SJSA1 (cell line): ENCODE measurements around the gene HNRNPH1. TPM values are rescaled to one million over a fixed set of nuclear protein-coding genes. Genes with fewer than 3 reads are reported as not detected.

Experiments
- DNase-seq, 2 experiments: peaks; one replicate each; pipeline ENCODE4 v3.0.0-alpha.2; 2015 to 2020; ENCODE audit warnings: low spot score in 2 of 2, low read depth in 1 of 2
- H3K27ac ChIP-seq: fragments of 250-450 bp; sonication (Bioruptor Pico); 2 replicates; pipeline ENCODE4 v1.5.1; 2020; ENCODE audit warnings: mild to moderate bottlenecking, moderate library complexity
- H3K27me3 ChIP-seq: fragments of 250-450 bp; sonication (Bioruptor Pico); replicated peaks from 2 replicates; pipeline ENCODE4 v1.5.1; 2020; ENCODE audit warnings: mild to moderate bottlenecking, moderate library complexity
- H3K36me3 ChIP-seq: fragments of 250-450 bp; sonication (Bioruptor Pico); 2 replicates; pipeline ENCODE4 v1.5.1; 2020; ENCODE audit warnings: mild to moderate bottlenecking
- H3K4me1 ChIP-seq: fragments of 250-450 bp; sonication (Bioruptor Pico); replicated peaks from 2 replicates; pipeline ENCODE4 v1.6.1; 2021; ENCODE audit warnings: mild to moderate bottlenecking
- H3K4me3 ChIP-seq: fragments of 250-450 bp; sonication (Bioruptor Pico); 2 replicates; pipeline ENCODE4 v1.5.1; 2020; ENCODE audit warnings: mild to moderate bottlenecking
- H3K9me3 ChIP-seq: fragments of 250-450 bp; sonication (Bioruptor Pico); replicated peaks from 2 replicates; pipeline ENCODE4 v1.5.1; 2020; ENCODE audit warnings: mild to moderate bottlenecking
- total RNA-seq: library from RNA; depleted of rRNA; stranded (reverse); fragments of >200 nt; shearing (Covaris generic); gene quantifications from 2 replicates; pipeline ENCODE4 v1.2.3, GENCODE V29; 2014

HNRNPH1 gene
- total RNA-seq, 1 experiment from 2014 or later: 639 TPM

GRCh38 chr5:179615203-179615602, 8.3 kb downstream of the HNRNPH1 start:
- Histone ChIP-seq H3K36me3 (peaks cover 100% of the 10 kb centered on the region), H3K27me3 (no peaks in the 10 kb centered on the region)
- no peak for DNase-seq

DNA sequence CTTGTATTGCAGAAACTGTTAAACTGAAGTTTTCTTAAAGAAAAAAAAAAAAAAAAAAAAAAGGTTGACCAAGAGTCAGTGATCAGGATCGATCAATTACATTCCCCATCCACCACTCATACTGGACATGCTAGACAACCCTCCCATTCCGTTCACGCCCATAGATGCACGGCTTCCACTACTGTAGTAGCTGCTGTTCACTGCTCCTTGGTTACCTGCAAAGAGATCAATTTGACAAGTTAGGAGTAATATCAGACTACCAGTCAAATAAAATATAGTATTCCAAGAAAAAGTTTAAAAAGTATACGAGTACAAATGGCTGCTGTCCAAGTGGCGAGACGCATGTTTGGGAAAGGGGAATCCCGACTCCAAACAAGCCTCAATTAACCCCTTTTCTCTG, 8.7 kb downstream of the HNRNPH1 start:
- Histone ChIP-seq H3K36me3 (peaks cover 100% of the 10 kb centered on the region), H3K4me1 (peaks cover 12% of the 10 kb centered on the region), H3K27ac (no peak overlapping the region), H3K27me3 (no peaks in the 10 kb centered on the region), H3K9me3 (no peaks in the 10 kb centered on the region), H3K4me3 (no peak overlapping the region)
- no peak for DNase-seq

More at GRCh38 chr5:179615203-179615602, 8.3 kb downstream of the HNRNPH1 start:
- Histone ChIP-seq H3K27ac (no peak overlapping the region), H3K4me3 (no peak overlapping the region), H3K9me3 (no peaks in the 10 kb centered on the region), H3K4me1 (peaks cover 16% of the 10 kb centered on the region)

DNA sequence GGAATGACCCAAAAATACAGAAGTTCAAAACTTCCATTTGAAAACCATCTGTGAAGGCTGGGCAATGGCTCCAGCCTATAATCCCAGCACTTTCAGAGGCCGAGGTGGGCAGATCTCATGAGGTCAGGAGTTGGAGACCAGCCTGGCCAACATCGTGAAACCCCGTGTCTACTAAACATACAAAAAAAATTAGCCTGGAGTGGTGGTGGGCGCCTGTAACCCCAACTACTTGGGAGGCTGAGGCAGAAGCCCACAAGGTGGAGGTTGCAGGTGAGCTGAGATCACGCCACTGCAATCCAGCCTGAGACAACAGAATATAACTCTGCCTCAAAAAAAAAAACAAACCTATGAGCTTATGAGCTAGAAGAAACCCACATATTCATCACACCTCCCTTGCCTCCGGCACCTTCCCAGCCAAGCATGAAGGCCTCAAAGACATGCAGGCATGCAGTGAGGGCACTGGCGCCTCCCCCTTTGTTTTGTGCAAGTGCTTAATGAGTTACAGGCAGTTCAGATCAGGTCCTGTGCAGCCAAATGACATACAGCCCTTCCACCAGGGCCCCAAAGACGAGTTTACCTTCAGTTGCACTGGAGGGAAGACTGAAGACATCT, 9.9 kb downstream of the HNRNPH1 start:
- Histone ChIP-seq H3K27ac (no peak overlapping the region), H3K27me3 (no peaks in the 10 kb centered on the region), H3K4me3 (no peak overlapping the region), H3K4me1 (peaks cover 6% of the 10 kb centered on the region; the same call in 1 of the 2 replicates), H3K36me3 (peaks cover 100% of the 10 kb centered on the region), H3K9me3 (no peaks in the 10 kb centered on the region)
- no peak for DNase-seq

- H3K36me3 ChIP-seq: peaks cover 100% of the 10 kb centered on the region
- H3K9me3 ChIP-seq: no peaks in the 10 kb centered on the region
- no peak overlapping the region for H3K27ac ChIP-seq
- H3K27me3 ChIP-seq: no peaks in the 10 kb centered on the region
- DNase-seq: no peak
- H3K4me3 ChIP-seq: no peak overlapping the region
- peaks cover 3% of the 10 kb centered on the region; the same call in 1 of the 2 replicates for H3K4me1 ChIP-seq
Observed at GRCh38 chr5:179612577-179613459, 10.7 kb downstream of the HNRNPH1 start.

DNA sequence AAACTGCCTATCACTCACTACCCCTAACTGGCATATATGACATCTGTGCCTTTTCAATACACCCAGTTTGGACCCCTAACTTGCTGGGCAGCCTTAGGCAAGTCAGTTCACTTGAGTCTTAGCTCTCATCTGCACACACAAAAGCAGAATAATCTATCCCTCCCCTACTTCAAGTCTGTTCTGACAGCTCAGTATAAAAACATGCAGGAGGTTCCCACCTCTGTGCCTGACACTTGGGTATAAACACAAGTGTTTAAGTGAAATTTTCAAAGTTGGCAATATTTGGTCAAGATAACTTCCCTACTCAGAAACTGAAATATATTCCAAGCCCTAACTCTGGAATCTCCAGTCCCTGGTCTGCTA, 12.6 kb downstream of the HNRNPH1 start:
- no peak for DNase-seq
- Histone ChIP-seq H3K36me3 (peaks cover 100% of the 10 kb centered on the region), H3K27me3 (no peaks in the 10 kb centered on the region), H3K4me3 (no peak overlapping the region), H3K27ac (no peak overlapping the region), H3K4me1 (no peaks in the 10 kb centered on the region), H3K9me3 (no peaks in the 10 kb centered on the region)

- H3K36me3 ChIP-seq: peaks cover 100% of the 10 kb centered on the region
- H3K9me3 ChIP-seq: no peaks in the 10 kb centered on the region
- no peak for DNase-seq
- no peaks in the 10 kb centered on the region for H3K4me1 ChIP-seq
- no peaks in the 10 kb centered on the region for H3K27me3 ChIP-seq
- H3K4me3 ChIP-seq: no peak overlapping the region
- no peak overlapping the region for H3K27ac ChIP-seq
Observed at GRCh38 chr5:179610109-179610902, 13.2 kb downstream of the HNRNPH1 start.

- no peaks in the 10 kb centered on the region for H3K27me3 ChIP-seq
- H3K4me1 ChIP-seq: no peaks in the 10 kb centered on the region
- DNase-seq: no peak
- no peak overlapping the region for H3K27ac ChIP-seq
- peaks cover 96% of the 10 kb centered on the region for H3K36me3 ChIP-seq
- no peaks in the 10 kb centered on the region for H3K9me3 ChIP-seq
- no peak overlapping the region for H3K4me3 ChIP-seq
Observed at GRCh38 chr5:179609834-179610108, 13.7 kb downstream of the HNRNPH1 start.

DNA sequence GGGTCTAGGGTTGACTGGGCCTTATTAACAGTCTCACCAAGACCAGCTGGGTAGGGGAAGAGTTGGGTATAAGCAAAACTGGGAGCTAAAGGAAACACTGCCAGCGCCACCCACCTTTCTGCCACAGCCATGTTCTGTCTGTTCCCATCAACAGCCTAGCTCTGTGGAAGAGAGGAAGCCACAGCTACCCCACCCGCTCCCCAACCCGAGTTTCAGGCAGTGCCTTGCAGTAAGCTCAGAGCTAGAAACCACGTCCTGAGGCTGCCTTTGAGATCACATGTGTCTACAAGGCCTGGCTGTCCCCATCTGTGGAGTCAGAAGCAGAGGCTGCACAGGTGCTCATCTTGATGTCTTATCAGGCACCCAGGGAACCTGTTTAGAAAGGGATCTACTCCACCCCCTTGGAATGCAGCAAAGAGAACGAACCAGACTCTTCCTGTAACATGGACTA, 15.3 kb downstream of the HNRNPH1 start:
- no peak overlapping the region for H3K27ac ChIP-seq
- no peak for DNase-seq
- H3K36me3 ChIP-seq: peaks cover 94% of the 10 kb centered on the region

GRCh38 chr5:179607160-179607931, 16.1 kb downstream of the HNRNPH1 start:
- Histone ChIP-seq H3K4me3 (no peak overlapping the region), H3K4me1 (no peaks in the 10 kb centered on the region), H3K27ac (no peak overlapping the region), H3K9me3 (no peaks in the 10 kb centered on the region), H3K27me3 (no peaks in the 10 kb centered on the region), H3K36me3 (peaks cover 92% of the 10 kb centered on the region)
- DNase-seq: no peak

More for the DNA sequence above, 15.3 kb downstream of the HNRNPH1 start:
- Histone ChIP-seq H3K4me3 (no peak overlapping the region), H3K4me1 (no peaks in the 10 kb centered on the region), H3K9me3 (no peaks in the 10 kb centered on the region), H3K27me3 (no peaks in the 10 kb centered on the region)

- Histone ChIP-seq H3K36me3 (peaks cover 92% of the 10 kb centered on the region), H3K4me3 (no peak overlapping the region), H3K27me3 (no peaks in the 10 kb centered on the region), H3K4me1 (no peaks in the 10 kb centered on the region), H3K9me3 (no peaks in the 10 kb centered on the region), H3K27ac (no peak overlapping the region)
- no peak for DNase-seq
Observed at GRCh38 chr5:179606910-179607159, 16.6 kb downstream of the HNRNPH1 start.

- H3K36me3 ChIP-seq: peaks cover 91% of the 10 kb centered on the region
- no peaks in the 10 kb centered on the region for H3K27me3 ChIP-seq
- H3K4me1 ChIP-seq: no peaks in the 10 kb centered on the region
- H3K9me3 ChIP-seq: no peaks in the 10 kb centered on the region
- no peak for DNase-seq
- H3K27ac ChIP-seq: no peak overlapping the region
- no peak overlapping the region for H3K4me3 ChIP-seq
Observed at GRCh38 chr5:179606071-179606909, 17.2 kb downstream of the HNRNPH1 start.

GRCh38 chr5:179605026-179605833, 18.2 kb downstream of the HNRNPH1 start:
- Histone ChIP-seq H3K9me3 (no peaks in the 10 kb centered on the region), H3K36me3 (peaks cover 88% of the 10 kb centered on the region), H3K27me3 (no peaks in the 10 kb centered on the region), H3K27ac (no peak overlapping the region), H3K4me1 (no peaks in the 10 kb centered on the region), H3K4me3 (no peak overlapping the region)
- DNase-seq: no peak
